Calu3 (cell line): Measurements from ENCODE around the gene KPNA5. TPM values are rescaled to one million over a fixed set of nuclear protein-coding genes. Genes with fewer than 3 reads are reported as not detected.
"Not testable (repeated sequence)": the region's sequence is repeated elsewhere in the genome, so short reads cannot be mapped to it uniquely, and the experiment has no call there.

Source experiments
- BruUV-seq: library from RNA; stranded (reverse); fragments of 400-500 nt; replicated peaks from 2 replicates; lab custom pipeline; 2021; lab: Mats Ljungman, UMichigan
- CTCF ChIA-PET: fragments of 300-600 bp; sonication (Branson Sonifier 250); formaldehyde crosslinking; loops from one replicate; lab custom pipeline; 2022; ENCODE audit warnings: antibody characterized with exemption; lab: Charles Lee
- DNase-seq: peaks from one replicate; pipeline ENCODE4 v3.0.0; 2022
- H3K27ac Mint-ChIP-seq: one replicate; pipeline ENCODE4 v1.8.0; 2022; ENCODE audit warnings: mixed read lengths; ENCODE audit not compliant: unreplicated experiment
- H3K27me3 Mint-ChIP-seq: one replicate; pipeline ENCODE4 v1.8.0; 2022; ENCODE audit warnings: mixed read lengths; ENCODE audit not compliant: unreplicated experiment
- H3K36me3 Mint-ChIP-seq: one replicate; pipeline ENCODE4 v1.8.0; 2022; ENCODE audit warnings: mild to moderate bottlenecking, moderate library complexity, mixed read lengths; ENCODE audit not compliant: insufficient read depth, unreplicated experiment
- H3K4me1 Mint-ChIP-seq: one replicate; pipeline ENCODE4 v1.8.0; 2022; ENCODE audit warnings: mild to moderate bottlenecking, low read depth, mixed read lengths; ENCODE audit not compliant: unreplicated experiment
- H3K4me3 Mint-ChIP-seq: one replicate; pipeline ENCODE4 v1.8.0; 2022; ENCODE audit warnings: mild to moderate bottlenecking, low read depth, moderate library complexity, mixed read lengths; ENCODE audit not compliant: unreplicated experiment
- H3K9me3 Mint-ChIP-seq: one replicate; pipeline ENCODE4 v1.8.0; 2022; ENCODE audit warnings: low read depth, mixed read lengths; ENCODE audit not compliant: unreplicated experiment
- intact Hi-C: fragments of 100-400 bp; cut with micrococcal nuclease; formaldehyde crosslinking; loops from one replicate; pipeline ENCODE4 v1.10.0; 2022; ENCODE audit not compliant: unreplicated experiment
- total RNA-seq: library from RNA; stranded (reverse); gene quantifications from 2 replicates; pipeline ENCODE4 v1.2.3, GENCODE V29; 2022
- TF ChIP-seq, protein P1 (sequence below): fragments of 200-600 bp; IDR thresholded peaks from one replicate; pipeline ENCODE4 v1.8.0; 2022; ENCODE audit warnings: antibody characterized with exemption; ENCODE audit not compliant: unreplicated experiment

KPNA5 gene
- total RNA-seq, 1 experiment from 2014 or later, result 9.2 TPM

DNA sequence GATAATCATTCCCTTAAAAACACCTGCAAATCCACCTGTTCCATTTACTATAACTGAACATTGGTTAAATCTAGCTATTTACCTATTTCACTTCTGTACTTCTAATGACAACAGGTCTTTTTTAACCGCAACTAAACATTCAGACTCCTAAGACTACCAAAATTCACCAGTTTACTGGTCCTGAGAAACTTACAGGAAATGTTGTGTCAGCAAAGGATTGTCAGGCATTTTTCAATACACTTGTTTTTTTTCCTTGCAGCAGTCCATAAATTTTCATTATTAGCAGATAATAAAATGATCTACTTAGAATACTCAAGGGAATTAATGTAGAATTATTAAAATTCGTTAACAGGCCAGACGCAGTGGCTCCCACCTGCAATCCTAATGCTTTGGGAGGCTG is 17.7 kb upstream of the KPNA5 start:
- Mint-ChIP-seq H3K4me1 (peaks cover 20% of the 10 kb centered on the region), H3K4me3 (no peak overlapping the region), H3K27ac (no peak overlapping the region), H3K27me3 (no peaks in the 10 kb centered on the region), H3K36me3 (peaks cover 10% of the 10 kb centered on the region), H3K9me3 (no peaks in the 10 kb centered on the region)
- TF ChIP-seq, protein P1, sequence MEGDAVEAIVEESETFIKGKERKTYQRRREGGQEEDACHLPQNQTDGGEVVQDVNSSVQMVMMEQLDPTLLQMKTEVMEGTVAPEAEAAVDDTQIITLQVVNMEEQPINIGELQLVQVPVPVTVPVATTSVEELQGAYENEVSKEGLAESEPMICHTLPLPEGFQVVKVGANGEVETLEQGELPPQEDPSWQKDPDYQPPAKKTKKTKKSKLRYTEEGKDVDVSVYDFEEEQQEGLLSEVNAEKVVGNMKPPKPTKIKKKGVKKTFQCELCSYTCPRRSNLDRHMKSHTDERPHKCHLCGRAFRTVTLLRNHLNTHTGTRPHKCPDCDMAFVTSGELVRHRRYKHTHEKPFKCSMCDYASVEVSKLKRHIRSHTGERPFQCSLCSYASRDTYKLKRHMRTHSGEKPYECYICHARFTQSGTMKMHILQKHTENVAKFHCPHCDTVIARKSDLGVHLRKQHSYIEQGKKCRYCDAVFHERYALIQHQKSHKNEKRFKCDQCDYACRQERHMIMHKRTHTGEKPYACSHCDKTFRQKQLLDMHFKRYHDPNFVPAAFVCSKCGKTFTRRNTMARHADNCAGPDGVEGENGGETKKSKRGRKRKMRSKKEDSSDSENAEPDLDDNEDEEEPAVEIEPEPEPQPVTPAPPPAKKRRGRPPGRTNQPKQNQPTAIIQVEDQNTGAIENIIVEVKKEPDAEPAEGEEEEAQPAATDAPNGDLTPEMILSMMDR, result no peak
- intact Hi-C loops, result no loop called here
- BruUV-seq, result no TSS peak
- DNase-seq, result no peak
- CTCF ChIA-PET, result no interaction called here

DNA sequence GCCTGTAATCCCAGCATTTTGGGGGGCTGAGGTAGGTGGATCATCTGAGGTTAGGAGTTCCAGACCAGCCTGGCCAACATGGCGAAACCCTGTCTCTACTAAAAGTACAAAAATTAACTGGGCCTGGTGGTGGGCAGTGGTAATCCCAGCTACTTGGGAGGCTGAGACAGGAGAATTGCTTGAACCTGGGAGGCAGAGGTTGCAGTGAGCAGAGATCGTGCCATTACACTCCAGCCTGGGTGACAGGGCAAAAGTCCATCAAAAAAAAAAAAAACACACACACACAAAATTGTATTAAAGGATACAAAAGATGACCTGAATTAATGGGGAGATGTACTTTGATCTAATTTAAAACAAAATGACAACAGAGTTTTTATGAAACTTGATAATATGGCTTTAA is 16.8 kb upstream of the KPNA5 start:
- CTCF ChIA-PET, result interaction anchor here (0.7 kb wide), 1 partner anchor 102 kb away, joined by 3 read pairs; no protein-coding TSS in a partner anchor
- intact Hi-C loops, H3K4me3 Mint-ChIP-seq, H3K27me3 Mint-ChIP-seq, BruUV-seq, H3K27ac Mint-ChIP-seq, DNase-seq, H3K9me3 Mint-ChIP-seq: not testable (repeated sequence)
- H3K4me1 Mint-ChIP-seq, result peaks cover 20% of the 10 kb centered on the region
- peaks cover 16% of the 10 kb centered on the region for H3K36me3 Mint-ChIP-seq

- intact Hi-C loops, result no loop called here
- Mint-ChIP-seq H3K4me3 (peak overlapping the region; percentile 34), H3K9me3 (no peaks in the 10 kb centered on the region), H3K36me3 (peaks cover 21% of the 10 kb centered on the region), H3K27ac (no peak overlapping the region), H3K4me1 (peaks cover 22% of the 10 kb centered on the region), H3K27me3 (no peaks in the 10 kb centered on the region)
- DNase-seq, result no peak
- TF ChIP-seq, protein P1, result no peak
- CTCF ChIA-PET, result no interaction called here
- no TSS peak for BruUV-seq
These were observed 15.5 kb upstream of the KPNA5 start for GRCh38 chr6:116665464-116665863.

- H3K4me3 Mint-ChIP-seq, result peak overlapping the region; percentile 90
- TF ChIP-seq, protein P1, result no peak
- no peaks in the 10 kb centered on the region for H3K27me3 Mint-ChIP-seq
- intact Hi-C loops, result no loop called here
- no peak overlapping the region for H3K27ac Mint-ChIP-seq
- BruUV-seq, result no TSS peak
- DNase-seq, result no peak
- peaks cover 36% of the 10 kb centered on the region for H3K4me1 Mint-ChIP-seq
- H3K36me3 Mint-ChIP-seq, result peaks cover 22% of the 10 kb centered on the region
- no peaks in the 10 kb centered on the region for H3K9me3 Mint-ChIP-seq
- CTCF ChIA-PET, result no interaction called here
These were observed 14.1 kb upstream of the KPNA5 start for GRCh38 chr6:116666869-116667268.

GRCh38 chr6:116667623-116668022 is 13.4 kb upstream of the KPNA5 start:
- peak overlapping the region; percentile 90 for H3K4me3 Mint-ChIP-seq
- BruUV-seq, result no TSS peak
- CTCF ChIA-PET, result no interaction called here

More at GRCh38 chr6:116667623-116668022, 13.4 kb upstream of the KPNA5 start:
- H3K36me3 Mint-ChIP-seq, result peaks cover 22% of the 10 kb centered on the region
- H3K27me3 Mint-ChIP-seq, result no peaks in the 10 kb centered on the region
- H3K9me3 Mint-ChIP-seq, result no peaks in the 10 kb centered on the region
- peak overlapping the region; percentile 91 for H3K27ac Mint-ChIP-seq
- intact Hi-C loops, result no loop called here
- H3K4me1 Mint-ChIP-seq, result peaks cover 31% of the 10 kb centered on the region
- TF ChIP-seq, protein P1, result no peak
- no peak for DNase-seq
